GM23338 (cell line): ENCODE results near the gene PTP4A1. TPM values are rescaled to one million over a fixed set of nuclear protein-coding genes. Genes with fewer than 3 reads are reported as not detected.

ENCODE experiments used
- ATAC-seq: fragments of 200-7000 bp; cut with Tn5 transposase; 3 replicates; pipeline ENCODE4 v1.9.1; 2020
- DNase-seq: peaks from one replicate; pipeline ENCODE4 v3.0.0-alpha.2; 2015; ENCODE audit warnings: low spot score
- H2AFZ ChIP-seq: fragments of 200-600 bp; sonication (generic); 2 replicates; pipeline ENCODE4 v1.8.0; 2016; ENCODE audit warnings: antibody characterized with exemption, mild to moderate bottlenecking, moderate library complexity
- H3F3A ChIP-seq: fragments of 200-600 bp; sonication (generic); replicated peaks from 2 replicates; pipeline ENCODE4 v1.8.0; 2017; ENCODE audit warnings: antibody characterized with exemption, mixed run types, low read depth
- H3K27ac ChIP-seq: fragments of 200-600 bp; sonication (generic); 2 replicates; pipeline ENCODE4 v1.6.1; 2016; ENCODE audit warnings: low read depth
- H3K27me3 ChIP-seq: fragments of 200-600 bp; sonication (generic); 2 replicates; pipeline ENCODE4 v1.8.0; 2016; ENCODE audit warnings: mild to moderate bottlenecking, mixed run types, moderate library complexity; ENCODE audit not compliant: insufficient read depth
- H3K36me3 ChIP-seq: fragments of 200-600 bp; sonication (generic); 2 replicates; pipeline ENCODE4 v1.8.0; 2016; ENCODE audit warnings: mild to moderate bottlenecking; ENCODE audit not compliant: insufficient read depth
- H3K4me1 ChIP-seq: fragments of 200-600 bp; sonication (generic); 2 replicates; pipeline ENCODE4 v1.8.0; 2016; ENCODE audit warnings: mild to moderate bottlenecking, moderate library complexity; ENCODE audit not compliant: insufficient read depth
- H3K4me2 ChIP-seq: fragments of 200-600 bp; sonication (generic); 2 replicates; pipeline ENCODE4 v1.7.1; 2017; ENCODE audit warnings: mixed run types
- H3K4me3 ChIP-seq: fragments of 200-600 bp; sonication (generic); 2 replicates; pipeline ENCODE4 v1.6.1; 2016; ENCODE audit warnings: mixed run types
- H3K79me2 ChIP-seq: fragments of 200-600 bp; sonication (generic); replicated peaks from 2 replicates; pipeline ENCODE4 v1.8.0; 2017; ENCODE audit warnings: mild to moderate bottlenecking; ENCODE audit not compliant: insufficient read depth
- H3K9me2 ChIP-seq: fragments of 200-600 bp; sonication (generic); 2 replicates; pipeline ENCODE4 v1.8.0; 2017; ENCODE audit not compliant: insufficient read depth
- H4K20me1 ChIP-seq: fragments of 200-600 bp; sonication (generic); replicated peaks from 2 replicates; pipeline ENCODE4 v1.8.0; 2017; ENCODE audit warnings: mild to moderate bottlenecking; ENCODE audit not compliant: insufficient read depth
- H3K27ac Mint-ChIP-seq: 2 replicates; pipeline ENCODE4 v1.8.0; 2020; ENCODE audit warnings: inconsistent platforms, mild to moderate bottlenecking, moderate library complexity, mixed read lengths
- H3K27me3 Mint-ChIP-seq: 3 replicates; pipeline ENCODE4 v1.8.0; 2022; ENCODE audit warnings: low read depth, mild to moderate bottlenecking, moderate library complexity, mixed read lengths, inconsistent platforms; ENCODE audit not compliant: insufficient read depth, poor library complexity
- H3K36me3 Mint-ChIP-seq: 3 replicates; pipeline ENCODE4 v1.8.0; 2021; ENCODE audit warnings: low read depth, mild to moderate bottlenecking, inconsistent platforms, moderate library complexity, mixed read lengths
- H3K4me1 Mint-ChIP-seq: 3 replicates; pipeline ENCODE4 v1.8.0; 2020; ENCODE audit warnings: mild to moderate bottlenecking, inconsistent platforms, mixed read lengths
- H3K4me3 Mint-ChIP-seq: 3 replicates; pipeline ENCODE4 v1.8.0; 2021; ENCODE audit warnings: moderate library complexity, mild to moderate bottlenecking, inconsistent platforms, mixed read lengths
- H3K9me3 Mint-ChIP-seq: 3 replicates; pipeline ENCODE4 v1.8.0; 2020; ENCODE audit warnings: moderate library complexity, mild to moderate bottlenecking, inconsistent platforms, mixed read lengths
- ETS1 ChIP-seq: IDR thresholded peaks from 2 replicates; pipeline ENCODE4 v1.6.1; 2016; ENCODE audit warnings: antibody characterized with exemption
- EZH2 ChIP-seq: fragments of 200-600 bp; sonication (generic); IDR thresholded peaks from one replicate; pipeline ENCODE4 v1.8.0; 2017; ENCODE audit warnings: antibody characterized with exemption, mild to moderate bottlenecking, low read depth; ENCODE audit not compliant: unreplicated experiment
- JUNB ChIP-seq: IDR thresholded peaks from one replicate; pipeline ENCODE4 v1.6.1; 2016; ENCODE audit warnings: antibody characterized with exemption; ENCODE audit not compliant: unreplicated experiment
- NANOG ChIP-seq: IDR thresholded peaks from 2 replicates; pipeline ENCODE4 v1.6.1; 2016; ENCODE audit warnings: antibody characterized with exemption, borderline replicate concordance
- STAT1 ChIP-seq: IDR thresholded peaks from one replicate; pipeline ENCODE4 v1.6.1; 2016; ENCODE audit warnings: antibody characterized with exemption; ENCODE audit not compliant: unreplicated experiment
- ZNF462 ChIP-seq: fragments of 250-450 bp; sonication (Bioruptor Pico); IDR thresholded peaks from 2 replicates; pipeline ENCODE4 v1.5.0; 2020; ENCODE audit warnings: mild to moderate bottlenecking, moderate library complexity
- polyA plus RNA-seq: library from polyadenylated mRNA; unstranded; fragments of >200 nt; fragmentation: Nextera tagmentation; extraction: Ambion mirVana; gene quantifications from 2 replicates; pipeline ENCODE4 v1.2.1, GENCODE V29; 2016
- total RNA-seq: library from RNA; depleted of rRNA; stranded (reverse); fragments of >200 nt; shearing (Covaris generic); gene quantifications from 2 replicates; pipeline ENCODE4 v1.2.3, GENCODE V29; 2014

PTP4A1 gene
- total and polyA plus RNA-seq, 2 experiments from 2014 or later = 99.0 to 102 TPM

- no peak for TF ChIP-seq ETS1
- TF ChIP-seq JUNB = no peak
- TF ChIP-seq NANOG = no peak
- TF ChIP-seq STAT1 = no peak
- no peak for TF ChIP-seq EZH2
- no peak for TF ChIP-seq ZNF462 (CRISPR knock-in tag)
- no peaks in the 10 kb centered on the region for H3K4me1 ChIP-seq
- H3K36me3 ChIP-seq = no peaks in the 10 kb centered on the region
- H4K20me1 ChIP-seq = no peaks in the 10 kb centered on the region
- Mint-ChIP-seq H3K4me3 (no peak overlapping the region), H3K9me3 (peaks cover 11% of the 10 kb centered on the region; the same call in 2 of the 3 replicates), H3K27me3 (peaks cover 2% of the 10 kb centered on the region), H3K27ac (no peak overlapping the region), H3K36me3 (no peaks in the 10 kb centered on the region), H3K4me1 (no peaks in the 10 kb centered on the region)
- H3K9me2 ChIP-seq = no peaks in the 10 kb centered on the region
- DNase-seq (no peak), ATAC-seq (no peak)
- no peak overlapping the region for H3K4me3 ChIP-seq
- no peaks in the 10 kb centered on the region for H3K27me3 ChIP-seq
- H3K79me2 ChIP-seq = no peaks in the 10 kb centered on the region
- no peak overlapping the region for H3K4me2 ChIP-seq
- no peaks in the 10 kb centered on the region for H3F3A ChIP-seq
- no peak overlapping the region for H2AFZ ChIP-seq
- no peak overlapping the region for H3K27ac ChIP-seq
Observed at GRCh38 chr6:63523630-63524029, 48.6 kb upstream of the PTP4A1 start.
